ENCODE measurements around the gene UMOD. TPM values are rescaled to one million over a fixed set of nuclear protein-coding genes. Genes with fewer than 3 reads are reported as not detected.

The UMOD gene
- total RNA-seq, 1 experiment from 2014 or later: not detected

GRCh38 chr16:20391045-20391444 is 38.5 kb upstream of the UMOD start:
- Histone ChIP-seq H3K36me3 (ENCODE audit: insufficient read depth, low read length, poor library complexity, severe bottlenecking) (no peaks in the 10 kb centered on the region), H3K27me3 (replicated peaks; ENCODE audit: insufficient read depth, low read depth, low read length, poor library complexity) (peaks cover 7% of the 10 kb centered on the region), H3K27ac (ENCODE audit: low read depth, low read length, poor library complexity, severe bottlenecking) (no peak overlapping the region), H3K9me3 (ENCODE audit: low read depth, low read length, poor library complexity, severe bottlenecking) (no peaks in the 10 kb centered on the region), H3K4me1 (ENCODE audit: insufficient read depth, low read length, poor library complexity, severe bottlenecking) (no peaks in the 10 kb centered on the region), H3K4me3 (ENCODE audit: low read depth, low read length, poor library complexity, severe bottlenecking) (no peak overlapping the region)
- no peak for TF ChIP-seq CTCF (conservative IDR thresholded peaks at IDR 0.05; ENCODE audit: low read depth, low read length)
- TF ChIP-seq EZH2 (IDR thresholded peaks at IDR 0.05; ENCODE audit: borderline replicate concordance, low read depth, low read length, poor library complexity, severe bottlenecking): no peak
- no TSS peak for BruUV-seq (replicated peaks)
- DNase-seq (ENCODE audit: low spot score): no peak
- intact Hi-C loops (cut with micrococcal nuclease; ENCODE audit: unreplicated experiment): no loop called here
- CTCF ChIA-PET: no interaction called here
- POLR2A ChIA-PET (ENCODE audit: low non-redundant PET): no interaction called here

GRCh38 chr16:20388854-20389253 is 36.3 kb upstream of the UMOD start:
- POLR2A ChIA-PET (ENCODE audit: low non-redundant PET): no interaction called here
- Histone ChIP-seq H3K4me3 (ENCODE audit: low read depth, low read length, poor library complexity, severe bottlenecking) (no peak overlapping the region), H3K9me3 (ENCODE audit: low read depth, low read length, poor library complexity, severe bottlenecking) (no peaks in the 10 kb centered on the region), H3K4me1 (ENCODE audit: insufficient read depth, low read length, poor library complexity, severe bottlenecking) (no peaks in the 10 kb centered on the region), H3K27me3 (replicated peaks; ENCODE audit: insufficient read depth, low read depth, low read length, poor library complexity) (peaks cover 7% of the 10 kb centered on the region), H3K36me3 (ENCODE audit: insufficient read depth, low read length, poor library complexity, severe bottlenecking) (no peaks in the 10 kb centered on the region), H3K27ac (ENCODE audit: low read depth, low read length, poor library complexity, severe bottlenecking) (no peak overlapping the region)
- no peak for DNase-seq (ENCODE audit: low spot score)
- CTCF ChIA-PET: interaction anchor here (1.3 kb wide), 1 partner anchor 481 kb away, joined by 4 read pairs; no protein-coding TSS in a partner anchor
- BruUV-seq (replicated peaks): no TSS peak
- intact Hi-C loops (cut with micrococcal nuclease; ENCODE audit: unreplicated experiment): loop anchor here (10.0 kb wide), 2 partner anchors 784 to 824 kb away; no protein-coding TSS in a partner anchor
- TF ChIP-seq CTCF (conservative IDR thresholded peaks at IDR 0.05; ENCODE audit: low read depth, low read length) (no peak), EZH2 (IDR thresholded peaks at IDR 0.05; ENCODE audit: borderline replicate concordance, low read depth, low read length, poor library complexity, severe bottlenecking) (no peak)

GRCh38 chr16:20387978-20388377 is 35.5 kb upstream of the UMOD start:
- no TSS peak for BruUV-seq (replicated peaks)
- intact Hi-C loops (cut with micrococcal nuclease; ENCODE audit: unreplicated experiment): loop anchor here (10.0 kb wide), 2 partner anchors 783 to 823 kb away; no protein-coding TSS in a partner anchor
- no peaks in the 10 kb centered on the region for H3K4me1 ChIP-seq (ENCODE audit: insufficient read depth, low read length, poor library complexity, severe bottlenecking)
- H3K36me3 ChIP-seq (ENCODE audit: insufficient read depth, low read length, poor library complexity, severe bottlenecking): no peaks in the 10 kb centered on the region
- H3K27ac ChIP-seq (ENCODE audit: low read depth, low read length, poor library complexity, severe bottlenecking): no peak overlapping the region
- H3K9me3 ChIP-seq (ENCODE audit: low read depth, low read length, poor library complexity, severe bottlenecking): no peaks in the 10 kb centered on the region
- DNase-seq (ENCODE audit: low spot score): no peak
- peaks cover 7% of the 10 kb centered on the region for H3K27me3 ChIP-seq (replicated peaks; ENCODE audit: insufficient read depth, low read depth, low read length, poor library complexity)
- POLR2A ChIA-PET (ENCODE audit: low non-redundant PET): no interaction called here
- no peak overlapping the region for H3K4me3 ChIP-seq (ENCODE audit: low read depth, low read length, poor library complexity, severe bottlenecking)
- CTCF ChIA-PET: interaction anchor here (0.6 kb wide), 1 partner anchor 44 kb away, joined by 4 read pairs; no protein-coding TSS in a partner anchor
- TF ChIP-seq CTCF (conservative IDR thresholded peaks at IDR 0.05; ENCODE audit: low read depth, low read length) (no peak), EZH2 (IDR thresholded peaks at IDR 0.05; ENCODE audit: borderline replicate concordance, low read depth, low read length, poor library complexity, severe bottlenecking) (no peak)

Data from A673 (cell line).